LNCAP (cell line): ENCODE results near the gene RBM15B.

Experiments used
- CTCF ChIP-seq: fragments of 450-650 bp; IDR thresholded peaks from 2 replicates; pipeline ENCODE4 v1.5.1; 2017; ENCODE audit warnings: mild to moderate bottlenecking

RBM15B gene

GRCh38 chr3:51379301-51379700 lies 11.8 kb upstream of the RBM15B start:
- no peak for TF ChIP-seq CTCF

GRCh38 chr3:51379746-51380455 lies 11.2 kb upstream of the RBM15B start:
- TF ChIP-seq CTCF = no peak

- no peak for TF ChIP-seq CTCF
These were observed 10.3 kb upstream of the RBM15B start for GRCh38 chr3:51380601-51381332.

GRCh38 chr3:51381333-51381705 lies 9.8 kb upstream of the RBM15B start:
- TF ChIP-seq CTCF = no peak

- no peak for TF ChIP-seq CTCF
These were observed 8.9 kb upstream of the RBM15B start for GRCh38 chr3:51382076-51382745.

- TF ChIP-seq CTCF = no peak
These were observed 8.0 kb upstream of the RBM15B start for GRCh38 chr3:51382947-51383578.

GRCh38 chr3:51384055-51384725 lies 6.9 kb upstream of the RBM15B start:
- no peak for TF ChIP-seq CTCF
